NCI-H2196 treated with DMSO at 0.1 percent for 48 hours (cell line): ENCODE data around the gene KPTN.

Experiments
- DNase-seq: peaks from one replicate; lab custom pipeline; 2025; ENCODE audit not compliant: unreplicated experiment; lab: John Stamatoyannopoulos, UW

Gene KPTN

DNA sequence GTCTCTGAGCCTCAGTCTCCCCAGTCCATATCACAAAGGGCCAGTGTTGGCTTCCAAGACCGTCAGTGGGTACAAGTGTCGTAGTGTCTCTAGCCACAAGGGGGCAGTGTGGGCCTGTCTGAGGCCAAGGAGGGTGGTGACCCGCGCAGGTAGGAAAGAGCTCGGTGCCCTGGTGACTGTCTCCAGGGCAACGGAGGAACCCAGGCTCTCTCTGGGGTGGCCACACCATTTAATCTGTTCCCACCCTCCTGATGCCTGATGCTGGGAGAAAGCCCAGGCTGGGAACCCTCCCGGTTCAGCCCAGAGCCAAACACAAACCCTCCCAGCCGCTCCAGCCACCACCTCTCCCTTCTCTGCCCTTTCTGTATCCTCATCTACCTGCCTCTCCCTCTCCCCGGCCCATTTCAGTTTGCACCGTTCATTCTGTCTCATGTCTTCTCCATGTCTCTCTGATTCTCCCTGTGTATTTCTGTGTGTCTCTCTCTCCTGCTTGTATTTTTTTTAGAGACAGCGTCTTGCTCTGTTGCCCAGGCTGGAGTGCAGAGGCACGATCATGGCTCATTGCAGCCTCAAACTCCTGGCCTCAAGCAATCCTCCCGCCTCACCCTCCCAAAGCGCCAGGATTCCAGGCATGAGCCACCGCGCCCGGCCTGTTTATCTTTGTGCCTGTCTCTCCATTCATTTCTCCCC is 47.2 kb downstream of the KPTN start:
- peak; percentile 76 for DNase-seq

DNA sequence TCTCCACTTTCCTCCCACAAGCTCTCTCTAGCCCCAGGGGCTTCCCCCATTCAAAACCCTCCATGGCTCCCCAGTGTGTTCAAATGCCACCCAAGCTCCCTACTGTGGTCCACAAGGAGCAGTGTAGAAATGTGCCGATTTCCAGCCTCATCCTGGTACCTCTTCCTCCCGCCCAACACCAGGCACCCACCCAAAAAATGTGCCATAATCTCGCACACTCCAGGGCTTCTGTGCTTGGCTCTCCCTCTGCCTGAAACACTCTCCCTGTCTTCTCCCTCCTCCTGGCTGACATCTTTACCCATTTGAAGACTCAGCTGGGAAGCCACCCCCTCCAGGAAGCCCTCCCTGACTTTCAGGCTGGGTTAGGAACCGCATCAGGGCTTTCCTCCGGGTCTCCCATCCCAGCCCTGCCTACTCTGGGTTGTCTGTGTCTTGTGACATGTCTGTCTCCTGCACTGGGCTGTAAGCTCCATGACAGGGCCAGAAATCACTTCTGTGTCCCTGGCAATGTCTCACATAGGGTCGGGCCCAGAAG is 48.1 kb downstream of the KPTN start:
- no peak for DNase-seq

DNA sequence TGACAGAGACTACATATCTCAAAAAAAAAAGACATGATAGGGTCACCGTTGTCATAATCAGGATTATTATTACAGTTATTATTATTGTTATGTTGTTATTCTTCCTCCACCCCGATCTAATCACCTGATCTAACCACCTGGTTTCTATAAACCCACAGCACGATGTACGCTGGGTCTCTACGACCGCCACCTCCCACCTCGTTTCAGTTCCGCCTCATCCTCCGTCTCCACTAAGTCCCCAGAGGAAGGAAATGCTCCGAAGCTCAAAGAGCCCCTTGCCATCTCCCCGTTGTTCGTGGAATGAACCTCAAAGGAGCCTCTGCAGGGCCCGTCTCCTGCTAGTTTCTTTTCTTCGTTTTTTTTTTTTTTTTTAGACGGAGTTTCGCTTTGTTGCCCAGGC is 48.8 kb downstream of the KPTN start:
- DNase-seq, result no peak

DNA sequence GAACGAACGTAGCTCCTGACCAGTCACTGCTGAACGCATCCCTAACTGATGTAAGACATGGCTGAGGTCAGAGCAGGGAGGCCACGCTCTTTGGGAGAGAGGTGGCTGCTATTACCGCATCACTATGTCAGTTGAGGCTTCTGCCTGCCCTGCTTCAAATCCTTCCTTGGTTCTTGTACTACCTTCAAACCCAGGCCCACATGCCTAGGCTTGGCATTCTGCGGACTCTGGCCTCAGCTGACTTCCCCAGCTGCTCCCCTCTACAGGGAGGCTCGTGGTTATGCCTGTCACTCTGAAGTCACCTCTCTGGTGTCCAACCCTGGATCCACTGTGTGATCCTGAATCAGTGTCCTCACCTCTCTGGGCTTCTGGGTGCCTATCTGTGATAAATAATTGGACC is 49.9 kb downstream of the KPTN start:
- no peak for DNase-seq

DNA sequence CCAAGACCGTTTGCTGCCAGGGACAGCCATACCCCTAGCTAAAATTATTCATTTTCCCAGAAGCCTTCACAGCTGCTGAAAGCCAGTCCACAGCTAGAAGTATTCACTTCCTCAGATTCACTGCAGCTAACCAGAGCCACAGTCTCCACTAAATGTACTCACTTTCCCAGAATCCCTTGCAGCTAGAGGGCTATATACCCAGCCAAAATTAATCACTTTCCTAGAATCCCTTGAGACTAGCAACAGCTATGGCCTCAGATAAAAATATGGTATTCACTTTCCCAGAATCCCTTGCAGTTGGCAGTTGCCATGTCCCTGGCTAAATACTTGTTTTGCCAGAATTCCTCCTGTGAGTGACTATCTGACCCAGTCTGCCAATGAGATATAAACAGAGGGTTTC is 50.9 kb downstream of the KPTN start:
- DNase-seq, result no peak

DNA sequence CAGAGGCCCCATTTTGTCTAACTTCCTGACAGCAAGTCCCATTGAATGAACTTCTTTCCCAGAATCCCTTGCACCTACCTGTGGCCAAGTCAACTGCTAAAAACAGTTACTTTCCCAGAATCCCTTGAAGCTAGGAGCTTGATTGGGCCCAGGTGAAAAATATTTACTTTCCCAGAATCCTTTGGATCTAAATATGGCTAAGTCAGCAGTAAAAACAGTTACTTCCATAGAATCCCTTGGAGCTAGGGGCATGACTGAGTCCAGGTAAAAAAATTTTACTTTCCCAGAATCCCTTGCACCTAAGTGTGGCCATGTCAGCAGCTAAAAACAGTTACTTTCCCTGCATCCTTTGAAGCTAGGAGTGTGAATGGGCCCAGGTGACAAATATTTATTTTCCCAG is 51.5 kb downstream of the KPTN start:
- no peak for DNase-seq

DNA sequence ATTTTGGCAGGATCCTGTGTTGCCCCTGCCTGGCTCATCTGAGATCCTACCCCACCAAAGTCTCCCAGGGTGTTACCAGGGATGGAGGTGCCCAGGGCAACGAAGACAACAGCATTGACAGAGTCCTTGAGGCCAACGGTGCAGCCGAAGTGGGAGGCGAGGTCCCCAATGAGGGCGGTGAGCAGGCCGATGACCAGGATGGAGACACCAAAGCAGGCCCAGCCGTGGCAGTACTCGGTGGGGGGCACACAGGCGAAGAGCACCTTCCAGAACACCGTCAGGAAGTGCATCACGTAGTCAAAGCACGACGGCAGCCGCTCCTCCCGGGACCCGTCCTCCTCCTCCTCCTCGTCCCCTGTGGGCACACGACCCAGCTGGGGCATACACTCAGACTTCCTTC is 51.9 kb downstream of the KPTN start:
- no peak for DNase-seq

DNA sequence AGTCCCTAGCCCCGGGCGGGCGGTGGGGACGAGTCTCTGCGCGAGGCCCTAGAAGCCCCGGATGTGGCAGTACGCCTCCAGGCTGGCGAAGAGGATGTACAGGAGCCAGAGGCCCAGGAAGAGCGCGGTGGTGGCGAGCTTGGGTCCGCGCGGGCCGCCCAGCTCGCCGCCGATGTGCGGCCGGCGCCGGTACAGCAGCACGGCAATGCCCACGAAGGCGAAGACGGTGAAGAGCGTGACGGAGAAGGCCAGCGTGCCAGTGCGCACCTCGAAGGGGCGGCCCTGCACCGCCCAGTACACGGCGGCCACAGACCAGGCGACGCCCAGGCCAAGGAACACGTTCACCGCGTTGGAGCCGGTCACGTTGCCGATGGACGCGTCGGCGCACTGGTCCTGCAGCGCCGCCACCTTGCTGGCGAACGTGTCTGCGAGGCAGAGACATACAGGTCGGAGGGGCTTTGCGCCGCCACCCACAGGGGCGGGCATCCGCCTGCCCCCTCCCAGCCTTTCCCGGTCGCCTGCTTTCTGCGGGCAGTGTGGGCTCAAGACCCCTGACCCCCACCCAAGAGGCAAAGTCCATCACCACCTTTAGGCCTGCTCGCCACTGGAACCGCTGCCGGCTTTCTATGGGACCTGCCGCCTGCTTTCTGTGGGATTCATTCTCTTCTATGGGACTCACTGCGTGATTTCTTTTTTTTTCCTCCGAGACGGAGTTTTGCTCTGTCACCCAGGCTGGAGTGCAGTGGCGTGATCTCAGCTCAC is 53.8 kb downstream of the KPTN start:
- no peak for DNase-seq

DNA sequence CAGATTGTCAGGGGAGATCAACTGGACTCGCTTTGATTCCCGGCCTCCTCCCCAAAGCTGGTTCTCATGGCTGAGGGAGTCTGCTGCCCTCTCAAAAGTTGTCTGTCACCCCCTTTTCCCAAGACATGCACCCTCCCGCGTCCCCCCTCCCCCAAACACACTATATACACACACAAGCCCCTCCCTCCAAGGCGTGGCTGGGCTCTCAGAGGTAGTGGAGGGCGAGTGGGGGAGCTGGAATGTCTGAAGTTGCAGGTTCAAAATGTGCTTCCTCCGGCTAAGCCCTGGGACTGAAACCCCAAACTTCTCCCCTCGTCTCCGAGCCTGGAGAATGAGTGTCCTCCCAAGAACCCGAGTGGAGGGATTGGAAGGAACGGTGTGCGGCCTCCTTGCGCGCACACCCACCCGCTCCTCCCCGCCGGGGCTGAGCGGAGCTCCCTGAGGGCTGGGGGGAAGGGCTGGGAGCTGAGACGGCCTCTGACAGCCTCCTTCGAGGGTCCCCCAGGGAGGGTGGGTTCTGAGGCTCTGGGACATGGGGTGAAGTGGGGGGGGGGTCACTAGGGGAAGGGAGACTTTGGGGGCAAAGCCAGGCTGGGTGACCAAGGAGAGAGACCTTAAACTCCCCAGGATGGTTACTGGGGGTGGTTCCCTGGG is 54.8 kb downstream of the KPTN start:
- DNase-seq, result no peak

DNA sequence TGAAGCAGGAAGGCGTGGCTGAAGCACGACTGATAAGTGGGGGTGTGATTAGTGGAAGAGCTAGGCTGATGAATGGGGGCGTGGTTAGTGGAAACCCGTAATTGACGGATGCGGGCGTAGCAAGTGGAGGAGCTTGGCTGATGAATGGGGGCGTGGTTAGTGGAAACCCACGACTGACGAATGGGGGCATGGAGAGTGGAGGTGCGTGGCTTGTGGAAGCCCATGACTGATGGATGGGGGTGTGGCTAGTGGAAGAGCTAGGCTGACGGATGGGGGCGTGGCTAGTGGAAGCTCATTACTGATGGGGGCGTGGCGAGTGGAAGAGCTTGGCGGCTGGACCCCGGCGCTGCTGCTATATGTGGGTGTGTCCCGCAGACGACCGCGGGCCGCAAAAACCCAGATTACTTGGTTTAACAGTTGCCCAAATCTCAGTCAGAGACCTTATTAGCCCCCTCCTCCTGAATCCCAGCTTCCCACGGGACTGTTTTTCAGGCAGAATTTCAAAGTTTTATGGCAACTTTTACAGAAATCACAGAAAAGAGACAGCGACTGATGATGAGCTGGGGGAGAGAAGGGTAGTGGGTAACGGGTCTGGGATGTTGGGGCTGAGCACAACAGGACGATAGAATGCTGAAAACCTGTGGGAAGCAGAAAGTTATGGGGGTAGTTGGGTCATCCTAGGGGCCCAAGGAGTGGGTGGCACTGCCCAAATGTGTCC is 55.7 kb downstream of the KPTN start:
- DNase-seq, result peak; percentile 99

DNA sequence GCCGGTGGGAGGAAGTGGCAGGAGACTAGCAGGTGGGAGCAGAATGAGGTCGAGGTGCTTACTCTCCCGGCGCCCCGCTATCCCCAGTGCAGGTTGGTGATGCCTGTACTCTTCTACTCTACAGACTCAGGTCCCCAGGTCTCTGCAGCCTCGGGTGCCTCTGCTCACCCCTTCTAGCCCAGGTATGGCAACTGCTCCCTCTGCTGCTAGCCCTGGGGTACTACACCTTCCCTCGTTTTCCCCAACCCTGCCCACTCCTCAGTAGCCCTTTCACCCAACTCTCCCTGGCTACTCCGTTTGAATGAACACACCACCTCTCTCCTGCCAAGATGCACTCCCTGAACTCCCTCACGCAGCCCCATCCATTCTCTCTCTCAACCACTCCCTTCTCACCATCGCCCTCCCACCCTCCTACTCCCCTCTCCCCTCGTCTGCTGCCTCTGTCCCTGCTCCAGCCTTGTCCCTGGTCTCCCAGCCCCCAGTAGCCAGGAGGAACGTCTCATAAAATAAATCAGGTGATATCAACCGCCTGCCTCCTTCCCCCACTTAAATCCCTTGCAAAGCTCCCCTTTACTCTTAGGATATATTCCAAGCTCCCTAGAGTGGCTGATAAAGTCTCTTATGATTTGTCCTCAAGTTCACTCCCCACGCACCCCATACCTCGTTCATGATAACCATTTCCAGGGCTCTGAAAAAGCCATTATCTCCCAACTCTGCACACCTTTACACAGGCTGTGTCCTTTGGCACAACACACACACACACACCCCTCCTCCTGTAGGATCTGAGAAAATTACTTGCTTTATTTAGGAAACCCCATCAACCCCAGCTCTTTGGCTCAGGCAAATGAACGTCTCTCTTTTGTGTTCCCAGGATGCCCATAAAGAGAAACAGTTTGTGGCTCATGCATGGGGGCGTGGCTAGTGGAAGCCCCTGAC is 56.5 kb downstream of the KPTN start:
- DNase-seq, result peak; percentile 73
